T-helper 9 cell (primary cell): Measurements from ENCODE around the gene ALKBH1.
A peak's percentile ranks its signal among the peaks of the same experiment; 100 is the strongest.
"Not testable (repeated sequence)": the region's sequence is repeated elsewhere in the genome, so short reads cannot be mapped to it uniquely, and the experiment has no call there.

Source experiments
- DNase-seq: peaks from one replicate; pipeline ENCODE4 v3.0.0-alpha.2; 2020

ALKBH1 gene

DNA sequence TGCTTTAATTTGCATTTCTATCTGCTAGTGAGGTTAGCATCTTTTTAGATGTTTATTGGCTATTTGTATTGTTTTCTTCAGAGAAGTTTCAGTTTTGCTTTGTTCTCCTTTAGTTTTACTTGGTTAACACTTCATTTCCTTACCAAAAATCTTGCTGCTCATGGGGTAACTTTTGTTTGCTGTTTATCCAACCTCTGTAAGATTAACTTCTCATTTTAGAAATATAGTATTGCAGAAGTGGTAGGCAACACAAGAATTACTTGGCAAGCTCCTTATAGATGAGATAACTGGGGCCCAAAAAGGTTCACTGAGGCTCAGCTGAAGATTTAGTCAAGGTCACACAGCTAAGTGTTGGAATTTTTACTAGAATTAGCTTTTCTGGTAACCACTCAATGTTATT lies 40.5 kb downstream of the ALKBH1 start:
- no peak for DNase-seq

- DNase-seq, result no peak
Measured at GRCh38 chr14:77663293-77663692, 44.5 kb downstream of the ALKBH1 start.

DNA sequence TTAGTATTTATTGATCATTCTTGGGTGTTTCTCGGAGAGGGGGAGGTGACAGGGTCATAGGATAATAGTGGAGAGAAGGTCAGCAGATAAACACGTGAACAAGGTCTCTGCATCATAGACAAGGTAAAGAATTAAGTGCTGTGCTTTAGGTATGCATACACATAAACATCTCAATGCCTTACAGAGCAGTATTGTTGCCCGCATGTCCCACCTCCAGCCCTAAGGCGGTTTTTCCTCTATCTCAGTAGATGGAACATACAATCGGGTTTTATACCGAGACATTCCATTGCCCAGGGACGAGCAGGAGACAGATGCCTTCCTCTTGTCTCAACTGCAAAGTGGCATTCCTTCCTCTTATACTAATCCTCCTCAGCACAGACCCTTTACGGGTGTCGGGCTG lies 46.3 kb downstream of the ALKBH1 start:
- not testable (repeated sequence) for DNase-seq

GRCh38 chr14:77660754-77661153 lies 47.1 kb downstream of the ALKBH1 start:
- DNase-seq, result no peak

DNA sequence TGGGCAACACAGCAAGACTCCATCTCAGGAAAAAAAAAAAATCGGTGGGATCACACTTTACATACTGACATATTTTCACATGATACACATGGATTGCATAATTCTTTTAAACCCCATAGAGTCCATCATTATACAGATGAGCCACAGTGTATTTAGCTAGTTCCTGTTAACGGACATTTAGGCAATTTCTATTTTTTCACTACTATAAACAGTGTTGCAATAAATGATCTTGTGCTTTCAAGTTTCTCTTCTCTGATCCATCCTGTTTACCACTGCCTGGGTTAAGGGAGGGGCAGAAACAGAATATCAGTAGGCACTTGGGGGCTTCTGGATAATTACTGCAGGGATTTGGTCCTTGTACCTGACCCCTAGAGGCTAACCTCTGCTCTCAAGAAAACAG lies 48.0 kb downstream of the ALKBH1 start:
- DNase-seq, result no peak

GRCh38 chr14:77657280-77657679 lies 50.5 kb downstream of the ALKBH1 start:
- DNase-seq, result no peak

- no peak for DNase-seq
Measured at GRCh38 chr14:77654001-77654441, 53.8 kb downstream of the ALKBH1 start.

- no peak for DNase-seq
Measured at GRCh38 chr14:77649326-77649725, 58.5 kb downstream of the ALKBH1 start.

DNA sequence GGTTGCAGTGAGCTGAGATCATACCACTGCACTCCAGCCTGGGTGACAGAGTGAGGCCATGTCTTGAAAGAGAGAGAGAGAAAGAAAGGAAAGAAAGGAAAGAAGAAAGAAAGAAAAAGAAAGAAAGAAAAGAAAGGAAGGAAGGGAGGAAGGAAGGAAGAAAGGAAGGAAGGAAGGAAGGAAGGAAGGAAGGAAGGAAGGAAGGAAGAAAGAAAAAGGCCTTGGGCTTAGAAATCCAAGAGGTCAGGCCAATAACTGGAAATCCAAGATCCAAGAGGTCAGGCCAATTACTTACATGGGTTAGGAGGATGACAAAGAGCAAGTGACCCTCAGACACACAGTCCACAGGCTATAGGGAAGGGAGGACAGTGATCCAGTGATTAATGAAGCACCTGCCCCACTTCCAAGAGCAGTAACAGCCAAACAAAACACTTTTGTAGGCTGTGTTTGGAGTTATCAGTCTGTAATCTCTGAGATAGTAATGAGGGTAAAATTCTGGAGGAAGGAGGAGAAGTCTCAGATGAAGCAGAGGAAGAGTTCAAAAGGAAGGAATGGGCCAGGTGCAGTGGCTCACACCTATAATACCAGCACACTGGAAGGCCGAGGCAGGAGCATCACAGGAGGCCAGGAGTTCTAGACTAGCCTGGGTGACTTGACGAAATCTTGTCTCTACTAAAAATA lies 59.2 kb downstream of the ALKBH1 start:
- DNase-seq, result no peak

GRCh38 chr14:77647853-77648252 lies 60.0 kb downstream of the ALKBH1 start:
- no peak for DNase-seq

DNA sequence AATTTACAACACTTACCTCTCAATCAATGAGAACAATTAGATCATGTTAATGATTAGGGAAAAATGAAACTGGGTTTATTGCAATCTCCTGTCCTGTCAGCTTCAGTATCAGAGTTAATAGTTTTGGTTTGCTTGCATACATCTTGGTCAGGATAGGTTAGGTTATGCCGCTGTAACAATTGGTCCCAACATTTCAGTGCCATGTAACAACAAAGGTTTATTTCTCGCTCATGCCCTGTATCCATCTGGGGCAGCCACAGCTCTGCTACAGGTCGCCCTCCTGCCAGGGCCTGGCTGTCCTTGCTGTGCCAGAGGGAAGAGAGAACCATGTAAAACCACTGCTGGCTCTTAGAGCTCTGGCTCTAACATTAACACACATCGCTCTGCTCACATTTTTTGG lies 60.9 kb downstream of the ALKBH1 start:
- DNase-seq, result no peak

- no peak for DNase-seq
Measured at GRCh38 chr14:77645520-77646230, 62.1 kb downstream of the ALKBH1 start.

DNA sequence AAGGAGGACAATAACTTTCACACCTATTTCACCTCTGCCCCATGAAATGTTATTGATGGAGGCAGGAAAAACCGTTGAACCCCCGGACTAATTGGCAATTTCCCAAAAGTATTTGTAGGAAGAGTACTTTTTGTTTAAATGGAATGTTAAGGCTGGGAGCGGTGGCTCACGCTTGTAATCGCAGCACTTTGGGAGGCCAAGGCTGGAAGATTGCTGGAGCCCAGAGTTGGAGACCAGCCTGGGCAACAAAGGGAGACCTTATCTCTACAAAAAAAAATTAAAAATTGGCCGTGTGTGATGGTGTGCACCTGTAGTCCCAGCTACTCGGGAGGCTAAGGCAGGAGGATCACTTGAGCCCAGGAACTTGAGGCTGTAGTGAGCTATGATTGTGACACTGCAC lies 65.4 kb downstream of the ALKBH1 start:
- DNase-seq, result no peak

DNA sequence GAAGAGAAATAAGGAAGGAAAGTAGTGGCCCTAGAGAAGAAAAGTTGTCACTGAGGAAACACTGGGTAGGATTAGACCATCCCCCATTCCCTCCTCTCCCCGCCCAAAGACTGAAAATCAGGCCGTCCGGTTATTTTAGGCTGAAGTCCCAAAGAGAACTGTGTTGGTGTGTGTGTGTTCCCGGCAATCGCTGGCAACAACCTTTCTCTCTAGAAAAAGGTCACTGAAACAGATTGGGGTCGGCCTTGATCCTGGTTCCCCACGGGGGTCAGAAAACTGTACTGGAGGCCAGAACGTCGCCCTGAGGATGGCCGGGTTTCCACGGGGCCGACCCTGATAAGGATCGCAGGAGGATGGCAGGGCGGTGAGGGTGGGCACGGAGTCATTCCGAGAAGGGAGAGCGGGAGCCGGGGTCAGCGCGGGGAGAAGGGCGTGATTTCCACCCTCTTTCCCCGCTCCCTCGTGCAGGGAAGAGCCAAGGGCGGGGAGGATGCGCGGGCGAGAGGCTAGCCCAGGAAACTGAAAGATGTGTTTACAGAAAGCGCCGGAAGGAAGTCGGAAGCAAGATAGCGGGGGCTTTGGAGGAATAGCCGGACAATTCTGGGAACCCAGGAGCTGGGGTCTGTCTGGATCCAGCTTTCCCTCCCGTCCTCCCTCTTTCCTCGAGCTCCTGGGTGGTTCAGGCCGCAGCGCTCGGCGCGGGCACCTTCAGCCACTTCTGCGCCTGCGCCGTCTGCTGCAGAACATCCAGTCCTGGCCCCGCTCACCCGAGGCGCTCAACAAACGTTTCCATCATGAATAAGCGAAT lies 66.1 kb downstream of the ALKBH1 start:
- DNase-seq, result peak; percentile 44

- no peak for DNase-seq
Measured at GRCh38 chr14:77640756-77641533, 66.9 kb downstream of the ALKBH1 start.

GRCh38 chr14:77638771-77639171 lies 69.1 kb downstream of the ALKBH1 start:
- no peak for DNase-seq

GRCh38 chr14:77635869-77636268 lies 72.0 kb downstream of the ALKBH1 start:
- not testable (repeated sequence) for DNase-seq

DNA sequence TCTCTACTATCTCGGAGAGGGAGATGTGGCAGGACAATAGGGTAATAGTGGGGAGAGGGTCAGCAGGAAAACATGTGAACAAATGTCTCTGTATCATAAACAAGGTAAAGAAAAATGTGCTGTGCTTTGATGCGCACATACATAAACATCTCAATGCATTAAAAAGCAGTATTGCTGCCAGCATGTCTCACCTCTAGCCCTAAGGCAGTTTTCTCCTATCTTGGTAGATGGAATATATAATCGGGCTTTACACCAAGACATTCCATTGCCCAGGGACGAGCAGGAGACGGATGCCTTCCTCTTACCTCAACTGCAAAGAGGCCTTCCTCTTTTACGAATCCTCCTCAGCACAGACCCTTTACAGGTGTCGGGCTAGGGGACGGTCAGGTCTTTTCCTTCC lies 72.4 kb downstream of the ALKBH1 start:
- not testable (repeated sequence) for DNase-seq

GRCh38 chr14:77630111-77630510 lies 77.7 kb downstream of the ALKBH1 start:
- DNase-seq, result no peak

DNA sequence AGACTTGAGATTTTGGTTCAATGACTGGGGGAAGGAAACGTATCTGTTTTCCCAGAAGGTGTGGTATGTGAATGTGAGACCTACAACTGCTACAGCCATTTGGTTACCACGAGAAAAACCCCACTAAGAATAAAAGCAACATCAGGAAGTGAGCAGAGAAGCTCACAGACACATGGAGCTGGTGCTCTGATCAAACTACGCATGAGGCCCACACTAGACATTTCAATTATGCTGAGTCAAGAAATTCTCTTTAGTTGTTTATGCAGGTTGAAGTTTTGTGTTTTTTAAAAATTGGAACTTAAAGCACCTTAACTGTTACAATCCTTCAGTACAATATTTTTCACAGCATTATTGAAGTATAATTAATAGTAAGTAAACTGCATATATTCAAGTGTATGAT lies 82.5 kb downstream of the ALKBH1 start:
- DNase-seq, result no peak

- no peak for DNase-seq
Measured at GRCh38 chr14:77623201-77623600, 84.6 kb downstream of the ALKBH1 start.
